Sigmoid colon (tissue), 7 donors: ENCODE data around the gene COL4A2. TPM values are rescaled to one million over a fixed set of nuclear protein-coding genes. Genes with fewer than 3 reads are reported as not detected.

ENCODE experiments used
- DNase-seq: peaks from one replicate; pipeline ENCODE4 v3.0.0-alpha.2; 2019
- H3K27ac ChIP-seq, 4 donors: fragments of 200-600 bp; sonication (generic); one replicate each; pipeline ENCODE4 v1.5.1; 2016 to 2019; ENCODE audit warnings: mild to moderate bottlenecking in 1 of 4
- H3K27me3 ChIP-seq, 3 donors: fragments of 200-600 bp; sonication (generic); one replicate each; pipeline ENCODE4 v1.5.1; 2019; ENCODE audit warnings: mild to moderate bottlenecking in 1 of 3
- H3K36me3 ChIP-seq, 4 donors: fragments of 200-600 bp; sonication (generic); one replicate each; pipeline ENCODE4 v1.5.1; 2016 to 2019
- H3K4me1 ChIP-seq, 4 donors: fragments of 200-600 bp; sonication (generic); one replicate each; pipeline ENCODE4 v1.5.1; 2017 to 2019
- H3K4me3 ChIP-seq, 4 donors: fragments of 200-600 bp; sonication (generic); one replicate each; pipeline ENCODE4 v1.5.1; 2017 to 2019; ENCODE audit warnings: mild to moderate bottlenecking in 2 of 4, moderate library complexity in 1 of 4
- H3K9me3 ChIP-seq, 4 donors: fragments of 200-600 bp in 3 of 4; sonication (generic) in 3 of 4; one replicate each; pipeline versions ENCODE4 v1.5.1 to v1.6.1; 2013 to 2019
- CTCF ChIP-seq, 4 experiments: fragments of 450-650 bp in 3 of 4; fragments of 200-600 bp in 1 of 4; IDR thresholded peaks; one replicate each; pipeline ENCODE4 v1.5.1; 2016 to 2019; ENCODE audit warnings: antibody characterized with exemption in 4 of 4, mild to moderate bottlenecking in 3 of 4, moderate library complexity in 2 of 4
- EP300 ChIP-seq, 4 donors: sonication (generic); formaldehyde crosslinking; IDR thresholded peaks; one replicate each; pipeline ENCODE4 v1.6.1; 2017; ENCODE audit warnings: antibody characterized with exemption in 4 of 4
- POLR2A ChIP-seq, 2 donors: fragments of 450-650 bp; IDR thresholded peaks; one replicate each; pipeline ENCODE4 v1.6.1; 2016; ENCODE audit warnings: antibody characterized with exemption in 2 of 2, mild to moderate bottlenecking in 2 of 2, moderate library complexity in 2 of 2
- POLR2AphosphoS5 ChIP-seq, 4 donors: sonication (generic); formaldehyde crosslinking; IDR thresholded peaks; one replicate each; pipeline ENCODE4 v1.6.1; 2017; ENCODE audit warnings: antibody characterized with exemption in 4 of 4
- WGBS, 2 donors: extraction: QIAGEN DNeasy Blood & Tissue Kit; methylation state at CpG; one replicate each; pipeline ENCODE4 v1.1.7; 2013; 5-methylcytosine and 5-hydroxymethylcytosine counted together
- intact Hi-C: fragments of 100-400 bp; cut with DNase I; formaldehyde crosslinking; loops from one replicate; pipeline ENCODE4 v1.15.1; 2023
- polyA plus RNA-seq, 3 donors: library from polyadenylated mRNA; stranded (reverse); fragments of 200-250 nt; gene quantifications; one replicate each; pipeline ENCODE4 v1.2.3, GENCODE V29; 2013
- total RNA-seq, 4 donors: library from RNA; depleted of rRNA; stranded (reverse); fragments of >200 nt; gene quantifications; one replicate each; pipeline ENCODE4 v1.1.0, GENCODE V29; 2016
- donor health status: healthy with polysubstance abuse.
- donor health status: Bipolar disorder and iron deficiency.
- donor health status: healthy.

COL4A2 gene
- total and polyA plus RNA-seq, 7 donors, result 24.0 to 1,039 (median 306) TPM

- 86 to 94% methylated on average over 5 of the region's 5 CpGs for WGBS, 2 donors
- peak in 2 of 4 donors; percentile 20 to 27 for TF ChIP-seq POLR2AphosphoS5 (IDR thresholded peaks at IDR 0.05)
- TF ChIP-seq POLR2A (IDR thresholded peaks at IDR 0.05), result no peak
- TF ChIP-seq EP300 (IDR thresholded peaks at IDR 0.05), result no peak
- no peak for TF ChIP-seq CTCF (IDR thresholded peaks at IDR 0.05)
Measured at GRCh38 chr13:110281736-110282135, 25.3 kb upstream of the COL4A2 start.

GRCh38 chr13:110282316-110282841 is 24.7 kb upstream of the COL4A2 start:
- intact Hi-C loops, result no loop called here
- TF ChIP-seq EP300 (IDR thresholded peaks at IDR 0.05) (no peak), CTCF (IDR thresholded peaks at IDR 0.05) (no peak), POLR2AphosphoS5 (IDR thresholded peaks at IDR 0.05) (no peak), POLR2A (IDR thresholded peaks at IDR 0.05) (no peak)
- H3K4me1 ChIP-seq, result peaks cover 0 to 100% (median 96%) of the 10 kb centered on the region in 4 donors
- no peaks in the 10 kb centered on the region for H3K9me3 ChIP-seq
- 93 to 98% methylated on average over 1 of the region's 1 CpG for WGBS, 2 donors
- no peaks in the 10 kb centered on the region for H3K27me3 ChIP-seq
- no peaks in the 10 kb centered on the region for H3K36me3 ChIP-seq
- no peak overlapping the region for H3K4me3 ChIP-seq
- DNase-seq, result peak; percentile 55
- peak overlapping the region; percentile 55 to 100 (median 84) for H3K27ac ChIP-seq

More at GRCh38 chr13:110281736-110282135, 25.3 kb upstream of the COL4A2 start:
- intact Hi-C loops, result no loop called here
- peaks cover 0 to 100% (median 96%) of the 10 kb centered on the region in 4 donors for H3K4me1 ChIP-seq
- H3K4me3 ChIP-seq, result no peak overlapping the region
- no peaks in the 10 kb centered on the region for H3K36me3 ChIP-seq
- peak; percentile 69 for DNase-seq
- H3K27me3 ChIP-seq, result no peaks in the 10 kb centered on the region
- no peaks in the 10 kb centered on the region for H3K9me3 ChIP-seq
- H3K27ac ChIP-seq, result peak overlapping the region; percentile 55 to 100 (median 84)

GRCh38 chr13:110283736-110284517 is 23.2 kb upstream of the COL4A2 start:
- H3K27ac ChIP-seq, result peak overlapping the region; percentile 68 to 100 (median 87)
- no peaks in the 10 kb centered on the region for H3K9me3 ChIP-seq
- TF ChIP-seq POLR2A (IDR thresholded peaks at IDR 0.05) (no peak), CTCF (IDR thresholded peaks at IDR 0.05) (no peak), EP300 (IDR thresholded peaks at IDR 0.05) (no peak), POLR2AphosphoS5 (IDR thresholded peaks at IDR 0.05) (no peak)
- peaks cover 0 to 92% (median 90%) of the 10 kb centered on the region in 4 donors for H3K4me1 ChIP-seq
- peaks cover 0 to 3% (median 0%) of the 10 kb centered on the region in 4 donors for H3K36me3 ChIP-seq
- no peaks in the 10 kb centered on the region for H3K27me3 ChIP-seq
- intact Hi-C loops, result no loop called here
- no peak overlapping the region for H3K4me3 ChIP-seq
- peak; percentile 60 for DNase-seq
- 77 to 85% methylated on average over 7 of the region's 7 CpGs for WGBS, 2 donors

GRCh38 chr13:110284779-110285484 is 22.2 kb upstream of the COL4A2 start:
- Histone ChIP-seq H3K27ac (peak overlapping the region; percentile 68 to 100 (median 87)), H3K36me3 (peaks cover 0 to 8% (median 0%) of the 10 kb centered on the region in 4 donors), H3K4me3 (no peak overlapping the region), H3K9me3 (no peaks in the 10 kb centered on the region), H3K4me1 (peaks cover 0 to 93% (median 89%) of the 10 kb centered on the region in 4 donors), H3K27me3 (no peaks in the 10 kb centered on the region)
- TF ChIP-seq EP300 (IDR thresholded peaks at IDR 0.05) (no peak), POLR2AphosphoS5 (IDR thresholded peaks at IDR 0.05) (peak in 1 of 4 donors; percentile 6)
- WGBS, 2 donors, result 87 to 89% methylated on average over 11 of the region's 11 CpGs
- intact Hi-C loops, result no loop called here
- peak; percentile 29 for DNase-seq
